Stimulated activated CD8-positive, alpha-beta memory T cell treated with anti-CD3 and anti-CD28 coated beads, Interleukin-15, amount 100 ng/mL, for 1 hour (primary cell): ENCODE data around the gene RLBP1.

Experiments used
- DNase-seq: peaks from one replicate; pipeline ENCODE4 v3.0.0-alpha.2; 2020; ENCODE audit warnings: low read depth

RLBP1 gene

DNA sequence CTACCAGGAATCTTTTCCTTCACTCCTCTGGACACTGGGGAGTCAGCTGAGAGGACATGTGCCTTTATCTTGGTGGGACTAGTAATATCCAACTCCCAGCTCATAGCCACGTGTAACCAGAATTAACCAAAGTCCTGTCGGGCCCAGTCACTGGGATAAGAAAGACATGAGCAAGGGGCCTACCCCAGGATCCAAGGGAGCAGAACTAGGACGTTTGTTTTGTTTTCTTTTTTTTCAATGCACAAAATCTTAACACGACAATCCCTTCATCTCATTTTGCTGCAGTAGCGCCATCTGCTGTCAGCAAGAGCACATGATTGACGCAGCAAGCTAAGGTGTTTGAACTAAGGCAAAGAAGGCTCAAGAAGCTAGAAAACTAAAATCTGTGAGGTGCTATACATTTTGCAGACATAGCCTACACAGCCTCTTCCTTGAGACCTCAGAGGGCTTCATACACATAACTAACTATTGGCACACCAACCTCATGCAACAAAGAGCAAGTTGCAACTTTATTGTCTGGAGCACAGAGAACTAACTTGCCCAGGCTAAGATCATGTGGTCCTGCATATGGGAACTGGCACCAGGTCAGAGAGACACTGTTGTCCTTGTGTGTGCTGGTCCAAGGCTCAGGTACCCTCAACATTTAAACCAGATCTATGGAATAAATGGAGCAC is 43.6 kb downstream of the RLBP1 start:
- DNase-seq: peak; percentile 32

DNA sequence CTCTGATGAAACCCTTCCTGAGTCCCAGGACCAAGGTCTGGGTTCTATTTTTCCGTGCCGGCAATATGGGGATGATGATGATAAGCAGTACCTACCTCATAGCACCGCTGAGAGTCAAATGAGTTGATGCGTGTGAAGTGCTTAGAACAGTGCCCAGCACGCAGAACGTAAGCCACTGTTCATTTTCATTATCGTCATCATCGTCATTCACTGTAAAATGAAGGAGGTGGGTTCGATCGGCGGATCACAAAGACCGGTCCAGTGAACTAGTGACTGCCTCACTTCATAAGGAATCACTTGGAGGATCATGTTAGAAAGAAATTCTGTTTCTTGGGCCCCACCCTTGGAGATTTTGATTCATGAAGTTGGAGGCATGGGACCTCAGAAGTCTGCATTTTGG is 44.3 kb downstream of the RLBP1 start:
- no peak for DNase-seq

DNA sequence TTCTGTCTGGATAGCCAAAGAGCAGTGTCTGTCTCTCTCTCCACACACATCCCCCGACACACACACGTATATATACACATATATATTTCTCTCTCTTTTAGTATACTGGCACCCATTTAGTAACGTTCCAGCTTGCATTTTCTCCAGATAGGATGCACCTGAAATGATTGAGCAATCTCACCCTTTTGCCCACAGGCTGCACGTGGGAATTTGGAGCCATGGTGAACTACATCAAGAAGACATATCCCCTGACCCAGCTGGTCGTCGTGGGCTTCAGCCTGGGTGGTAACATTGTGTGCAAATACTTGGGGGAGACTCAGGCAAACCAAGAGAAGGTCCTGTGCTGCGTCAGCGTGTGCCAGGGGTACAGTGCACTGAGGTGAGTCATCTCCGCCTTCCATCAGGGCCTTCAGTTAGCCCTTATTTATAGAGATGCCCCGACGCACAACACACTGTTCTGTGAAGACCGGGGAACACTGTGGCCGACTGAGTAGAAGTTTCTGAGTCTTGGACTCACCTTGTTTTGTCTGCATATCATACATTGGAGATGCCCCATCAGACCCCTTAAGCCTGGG is 45.7 kb downstream of the RLBP1 start:
- no peak for DNase-seq

DNA sequence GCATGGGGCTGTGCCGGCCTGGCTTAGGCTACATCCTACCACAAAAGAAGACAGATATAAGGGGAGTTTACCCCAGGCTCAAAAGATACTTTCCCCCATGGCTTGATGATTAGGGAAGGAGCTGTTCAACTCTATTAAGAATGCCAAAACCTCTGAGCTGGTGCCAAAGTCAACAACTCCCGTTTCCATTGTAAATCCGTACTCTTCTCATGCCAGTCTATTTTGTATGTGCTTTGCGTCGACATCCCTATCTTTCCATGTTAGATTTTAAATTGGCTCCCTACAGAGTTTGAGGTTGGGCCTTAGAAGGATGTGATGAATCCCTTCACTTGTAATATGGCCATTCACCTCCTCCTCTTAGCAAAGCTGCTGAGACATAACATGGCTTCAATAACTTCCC is 46.9 kb downstream of the RLBP1 start:
- DNase-seq: no peak

DNA sequence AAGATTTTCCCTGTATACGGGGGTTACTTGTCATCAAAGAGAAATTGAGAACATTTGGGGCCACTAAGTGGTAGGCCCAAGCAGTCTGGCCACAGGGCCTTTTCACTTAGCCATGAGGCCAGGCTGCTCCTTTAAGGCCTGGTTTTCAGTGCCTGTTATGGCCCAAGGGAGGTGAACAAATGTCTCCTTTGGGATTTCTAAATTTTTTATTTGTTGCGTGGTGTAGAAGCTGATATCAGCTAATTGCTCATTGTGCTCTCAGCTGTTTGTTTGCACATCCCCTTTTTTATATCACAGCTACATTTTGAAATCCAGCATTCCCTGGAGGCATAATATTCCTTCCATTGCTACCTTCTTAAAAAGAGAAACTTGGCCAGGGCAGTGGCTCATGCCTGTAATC is 48.5 kb downstream of the RLBP1 start:
- no peak for DNase-seq

DNA sequence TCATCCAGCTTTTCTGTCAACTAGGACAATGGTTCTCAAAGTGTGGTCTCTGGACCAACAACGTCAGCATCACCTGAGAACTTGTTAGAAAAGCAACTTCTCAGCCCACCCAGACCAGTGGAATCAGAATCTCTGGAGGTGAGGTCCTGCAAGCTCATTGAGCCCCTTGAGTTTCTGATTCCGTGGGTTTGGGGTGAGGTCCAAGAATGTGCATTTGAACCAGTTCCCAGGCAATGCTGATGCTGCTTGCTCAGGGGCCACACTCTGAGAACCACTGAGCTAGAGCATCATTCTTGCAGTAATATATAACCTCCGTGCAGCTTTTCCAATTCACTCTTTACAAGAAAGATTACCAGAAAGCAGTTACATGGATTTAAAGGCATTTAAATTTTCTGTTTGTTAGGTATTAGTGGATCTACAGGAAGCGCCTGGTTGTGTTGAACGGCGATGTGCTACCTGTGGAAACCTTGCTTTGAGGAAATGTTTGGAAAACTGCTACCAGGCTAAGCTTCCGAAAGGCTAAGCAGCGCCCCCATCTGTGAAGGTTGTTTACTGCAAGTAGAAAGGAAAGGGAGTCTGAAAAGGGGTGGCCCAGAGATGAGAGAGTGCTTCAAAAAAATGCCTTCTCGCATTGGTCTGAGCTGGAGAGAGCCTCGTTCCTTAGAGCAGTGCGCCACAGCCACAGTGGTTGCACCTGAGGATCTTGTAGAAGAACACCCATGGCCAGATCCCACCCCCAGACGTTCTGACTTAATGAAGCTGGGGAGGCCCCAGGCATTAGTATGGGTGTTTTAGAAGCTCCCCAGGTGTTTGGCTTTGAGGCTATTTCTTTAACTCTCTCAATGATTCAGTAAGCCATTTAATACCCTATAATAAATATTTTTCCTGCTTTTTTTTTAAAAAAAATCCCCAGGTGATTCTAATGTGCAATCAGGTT is 50.0 kb downstream of the RLBP1 start:
- DNase-seq: no peak

DNA sequence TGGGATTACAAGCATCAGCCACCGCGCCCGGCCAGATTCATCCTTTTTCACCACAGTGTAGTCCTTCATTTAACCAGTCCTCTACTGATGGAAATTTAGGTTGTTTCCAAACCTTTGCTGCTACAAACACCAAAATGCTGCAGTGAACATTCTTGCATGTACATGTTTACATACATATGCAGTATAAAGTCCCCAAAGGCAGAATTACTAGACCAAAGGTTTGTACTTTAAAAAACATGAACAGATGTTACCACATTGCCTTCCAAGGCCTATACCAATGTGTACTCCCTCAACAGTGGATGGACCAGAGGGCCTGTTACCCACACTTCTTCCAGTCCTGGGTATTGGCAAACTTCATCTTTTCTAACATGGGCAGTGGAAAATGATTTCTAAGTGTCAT is 51.0 kb downstream of the RLBP1 start:
- no peak for DNase-seq

DNA sequence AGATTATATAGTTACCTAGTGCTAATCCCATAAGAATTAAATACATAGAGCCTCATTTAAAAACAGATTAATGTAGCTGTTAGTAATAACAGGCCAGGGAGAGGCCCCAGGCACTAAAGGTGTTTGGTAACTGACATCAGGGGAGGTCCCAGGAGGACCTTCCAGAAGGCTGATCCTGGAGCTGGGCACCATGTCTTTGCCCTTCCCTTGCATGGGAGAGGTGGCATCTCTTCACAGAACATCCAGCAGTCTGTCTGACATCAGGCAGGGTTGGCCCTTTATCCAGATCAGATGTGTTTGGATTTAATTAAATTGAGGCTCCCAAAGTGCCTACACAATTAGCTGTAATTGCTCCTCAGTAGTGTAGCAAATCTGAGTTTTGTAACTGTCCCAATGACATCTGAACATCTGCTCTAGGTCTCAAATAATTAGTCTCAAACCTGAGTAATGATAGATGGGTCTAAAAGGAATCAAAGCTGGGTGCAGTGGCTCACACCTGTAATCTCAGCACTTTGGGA is 53.0 kb downstream of the RLBP1 start:
- no peak for DNase-seq

DNA sequence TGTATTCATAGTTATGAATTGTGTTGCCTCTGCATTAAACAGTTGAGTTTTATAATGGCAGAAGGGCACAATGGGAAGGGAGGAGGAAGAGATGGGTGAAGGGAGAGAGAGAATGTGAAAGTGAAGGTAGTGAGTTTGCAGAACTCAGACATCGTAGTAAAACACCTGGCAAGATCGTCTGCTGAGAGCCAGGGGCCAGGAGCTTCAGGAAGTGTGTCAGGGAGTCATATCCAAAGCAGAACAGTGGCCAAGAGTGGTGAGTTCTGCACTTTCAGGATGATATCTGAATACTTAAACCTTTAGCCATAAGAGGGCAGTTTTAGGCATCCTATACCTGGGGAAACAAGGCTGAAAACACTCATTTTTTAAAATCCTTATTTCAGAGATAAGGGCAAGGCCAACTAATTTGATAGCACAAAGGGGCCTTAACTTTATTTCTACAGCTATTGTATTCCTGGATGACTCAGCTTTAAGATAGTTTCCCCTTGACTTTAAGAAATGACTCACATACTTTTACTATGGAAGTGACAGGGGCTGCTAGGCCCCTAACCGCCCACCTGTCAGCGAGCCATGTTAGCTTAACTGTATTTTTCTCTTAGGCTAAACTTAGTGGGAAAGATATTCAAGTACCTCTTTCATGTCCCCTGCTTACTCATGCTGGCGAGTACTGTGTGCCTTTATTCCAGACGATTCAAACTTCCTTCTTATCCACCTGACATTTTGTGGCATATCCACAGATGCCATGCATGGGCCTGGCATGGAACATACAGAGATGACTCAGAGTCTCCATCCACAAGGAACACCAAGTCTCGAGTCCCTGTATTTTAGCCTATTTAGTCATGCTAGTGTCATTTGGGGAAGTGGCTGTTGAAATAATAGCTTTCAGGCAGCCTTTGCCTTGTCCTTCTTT is 53.9 kb downstream of the RLBP1 start:
- no peak for DNase-seq

DNA sequence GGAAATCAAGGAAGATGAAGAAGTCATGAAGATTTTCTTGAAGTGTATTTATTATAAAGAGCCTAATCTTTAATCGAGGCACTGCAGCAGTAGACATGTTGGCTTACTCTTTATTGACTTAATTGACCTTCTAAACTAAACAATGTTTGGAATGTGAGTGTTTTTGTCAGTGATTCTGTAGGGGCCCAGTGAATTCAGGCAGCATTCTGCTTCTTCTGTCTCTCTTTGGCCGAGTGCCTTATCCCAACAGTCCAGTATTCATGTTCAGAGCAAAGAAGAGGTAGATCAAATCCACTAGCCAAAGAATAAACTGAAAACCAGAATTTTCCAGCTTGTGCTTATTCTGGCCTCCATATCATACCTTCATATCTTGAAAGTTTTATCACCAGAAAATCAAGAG is 55.7 kb downstream of the RLBP1 start:
- no peak for DNase-seq

DNA sequence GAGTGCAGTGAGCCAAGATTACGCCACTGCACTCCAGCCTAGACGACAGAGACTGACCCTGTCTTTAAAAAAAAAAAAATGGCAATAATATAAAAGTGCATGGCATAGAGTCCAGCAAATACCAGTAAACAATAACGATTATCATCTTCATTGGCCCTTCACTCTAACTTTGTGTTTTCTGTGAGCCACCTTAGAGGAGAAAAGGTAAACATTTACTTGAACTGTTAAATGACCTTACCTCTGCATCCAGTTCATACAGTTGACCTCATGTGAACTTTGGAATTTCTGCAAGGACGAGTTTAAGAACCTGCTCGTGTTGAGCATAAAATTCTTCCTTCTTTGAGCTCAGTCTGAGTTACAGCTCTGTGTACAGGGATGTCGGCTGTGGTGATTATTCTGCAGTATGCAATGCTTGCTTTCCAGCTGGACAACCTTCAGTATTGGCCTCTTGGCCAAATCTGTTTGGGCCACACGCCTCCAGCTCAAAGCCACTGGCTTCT is 56.6 kb downstream of the RLBP1 start:
- DNase-seq: no peak

DNA sequence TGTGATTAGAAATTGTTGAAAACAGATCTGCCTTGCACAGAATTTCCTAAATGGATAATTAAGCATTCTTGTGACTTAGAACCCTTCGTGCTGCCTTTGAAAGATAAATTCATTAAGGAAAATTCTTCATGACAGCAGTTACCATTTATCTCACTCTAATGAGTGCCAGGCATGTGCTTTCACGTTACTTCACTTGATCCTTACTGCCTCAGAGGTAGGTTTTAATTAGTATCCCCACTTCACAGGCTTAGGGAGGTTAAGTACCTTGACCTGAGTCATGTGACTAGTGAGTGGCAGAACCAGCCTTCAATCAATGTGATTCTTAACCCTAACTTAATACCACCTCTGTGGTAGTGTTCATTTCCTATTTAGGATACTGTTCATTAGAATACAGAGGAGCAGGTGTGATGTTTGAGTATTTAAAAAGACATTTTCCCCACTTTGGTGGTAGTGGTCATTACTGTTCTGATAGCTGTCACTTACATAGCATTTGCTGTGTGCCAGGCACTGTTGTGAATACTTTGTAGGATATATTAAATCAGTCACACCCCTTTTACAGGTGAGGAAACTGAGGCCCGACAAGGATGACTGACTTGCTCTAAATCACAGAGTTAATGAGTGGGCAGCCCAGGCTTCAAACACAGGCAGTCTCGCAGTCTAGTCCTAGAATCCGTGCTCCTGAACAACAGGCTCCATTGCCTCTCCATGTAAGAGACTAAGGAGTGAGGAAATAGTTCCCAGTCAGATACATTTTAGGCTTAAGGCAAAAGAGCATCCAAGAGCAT is 57.9 kb downstream of the RLBP1 start:
- no peak for DNase-seq

DNA sequence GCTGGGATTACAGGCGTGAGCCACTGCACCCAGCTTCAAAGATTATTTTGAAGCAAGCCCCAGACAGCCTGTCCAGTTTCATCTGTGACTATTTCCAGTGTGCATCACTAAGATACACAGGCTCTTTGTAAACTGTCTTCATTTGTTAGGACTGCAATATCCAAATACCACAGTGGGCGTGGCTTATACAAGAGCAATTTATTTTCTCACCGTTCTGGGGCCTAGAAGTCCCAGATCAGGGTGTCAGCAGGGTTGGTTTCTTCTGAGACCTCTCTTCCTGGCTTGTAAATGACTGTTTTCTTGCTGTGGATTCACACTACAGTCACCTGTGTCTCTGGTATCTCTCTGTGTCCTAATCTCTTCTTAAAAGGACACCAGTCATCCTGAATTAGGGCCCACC is 59.7 kb downstream of the RLBP1 start:
- no peak for DNase-seq
